ENCODE results near the gene LACTB. TPM values are rescaled to one million over a fixed set of nuclear protein-coding genes. Genes with fewer than 3 reads are reported as not detected.
A peak's percentile ranks its signal among the peaks of the same experiment; 100 is the strongest.

Gene LACTB
- total and polyA plus RNA-seq, 2 of the 13 experiments (the other 11 are each of a cell fraction or from before 2014, with no cell fraction given): 14.8 to 23.0 TPM

DNA sequence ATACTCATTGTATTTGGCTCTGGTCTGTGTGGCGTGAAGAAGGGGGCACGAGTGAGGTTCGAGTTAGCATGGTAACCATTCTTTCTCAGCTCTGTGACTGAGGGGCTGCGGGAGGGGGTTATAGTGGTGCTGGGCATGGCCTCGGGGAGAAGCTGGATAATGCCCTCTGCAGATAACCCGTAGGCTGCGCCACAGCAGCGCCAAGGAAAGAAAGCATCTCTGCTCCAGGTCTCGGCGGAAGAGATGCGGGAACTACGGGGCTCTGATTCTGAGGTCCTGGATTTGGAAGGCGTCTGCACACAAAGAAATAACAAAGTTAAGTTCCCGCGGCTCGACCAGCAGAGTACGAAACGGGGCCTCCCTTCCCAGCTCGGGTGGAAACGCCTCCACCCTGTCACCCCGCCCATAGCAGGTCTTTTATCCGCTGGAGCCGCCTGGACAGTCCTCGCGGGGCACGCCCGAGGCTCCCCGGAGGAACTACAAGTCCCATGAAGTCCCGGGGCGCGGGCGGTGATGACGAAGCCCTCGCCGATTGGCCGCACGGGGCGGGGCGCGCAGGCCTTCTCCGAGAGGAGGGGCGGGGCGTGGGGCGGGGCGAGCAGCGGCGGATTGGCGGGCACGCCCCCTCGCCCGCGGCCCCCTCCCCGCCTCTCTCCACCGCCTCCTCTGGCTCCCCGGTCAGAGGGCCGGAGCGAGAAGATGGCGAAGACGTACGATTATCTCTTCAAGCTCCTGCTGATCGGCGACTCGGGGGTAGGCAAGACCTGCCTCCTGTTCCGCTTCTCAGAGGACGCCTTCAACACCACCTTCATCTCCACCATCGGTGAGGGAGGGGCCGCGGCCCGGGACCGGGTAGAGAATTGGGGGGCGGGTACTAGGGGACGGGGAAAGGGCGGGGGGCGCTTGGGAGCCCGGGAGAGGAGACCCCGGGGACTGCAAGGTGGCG, 67.5 kb downstream of the LACTB start, which contains the start of gene RAB8B (continued):
- TF ChIP-seq, protein P1, sequence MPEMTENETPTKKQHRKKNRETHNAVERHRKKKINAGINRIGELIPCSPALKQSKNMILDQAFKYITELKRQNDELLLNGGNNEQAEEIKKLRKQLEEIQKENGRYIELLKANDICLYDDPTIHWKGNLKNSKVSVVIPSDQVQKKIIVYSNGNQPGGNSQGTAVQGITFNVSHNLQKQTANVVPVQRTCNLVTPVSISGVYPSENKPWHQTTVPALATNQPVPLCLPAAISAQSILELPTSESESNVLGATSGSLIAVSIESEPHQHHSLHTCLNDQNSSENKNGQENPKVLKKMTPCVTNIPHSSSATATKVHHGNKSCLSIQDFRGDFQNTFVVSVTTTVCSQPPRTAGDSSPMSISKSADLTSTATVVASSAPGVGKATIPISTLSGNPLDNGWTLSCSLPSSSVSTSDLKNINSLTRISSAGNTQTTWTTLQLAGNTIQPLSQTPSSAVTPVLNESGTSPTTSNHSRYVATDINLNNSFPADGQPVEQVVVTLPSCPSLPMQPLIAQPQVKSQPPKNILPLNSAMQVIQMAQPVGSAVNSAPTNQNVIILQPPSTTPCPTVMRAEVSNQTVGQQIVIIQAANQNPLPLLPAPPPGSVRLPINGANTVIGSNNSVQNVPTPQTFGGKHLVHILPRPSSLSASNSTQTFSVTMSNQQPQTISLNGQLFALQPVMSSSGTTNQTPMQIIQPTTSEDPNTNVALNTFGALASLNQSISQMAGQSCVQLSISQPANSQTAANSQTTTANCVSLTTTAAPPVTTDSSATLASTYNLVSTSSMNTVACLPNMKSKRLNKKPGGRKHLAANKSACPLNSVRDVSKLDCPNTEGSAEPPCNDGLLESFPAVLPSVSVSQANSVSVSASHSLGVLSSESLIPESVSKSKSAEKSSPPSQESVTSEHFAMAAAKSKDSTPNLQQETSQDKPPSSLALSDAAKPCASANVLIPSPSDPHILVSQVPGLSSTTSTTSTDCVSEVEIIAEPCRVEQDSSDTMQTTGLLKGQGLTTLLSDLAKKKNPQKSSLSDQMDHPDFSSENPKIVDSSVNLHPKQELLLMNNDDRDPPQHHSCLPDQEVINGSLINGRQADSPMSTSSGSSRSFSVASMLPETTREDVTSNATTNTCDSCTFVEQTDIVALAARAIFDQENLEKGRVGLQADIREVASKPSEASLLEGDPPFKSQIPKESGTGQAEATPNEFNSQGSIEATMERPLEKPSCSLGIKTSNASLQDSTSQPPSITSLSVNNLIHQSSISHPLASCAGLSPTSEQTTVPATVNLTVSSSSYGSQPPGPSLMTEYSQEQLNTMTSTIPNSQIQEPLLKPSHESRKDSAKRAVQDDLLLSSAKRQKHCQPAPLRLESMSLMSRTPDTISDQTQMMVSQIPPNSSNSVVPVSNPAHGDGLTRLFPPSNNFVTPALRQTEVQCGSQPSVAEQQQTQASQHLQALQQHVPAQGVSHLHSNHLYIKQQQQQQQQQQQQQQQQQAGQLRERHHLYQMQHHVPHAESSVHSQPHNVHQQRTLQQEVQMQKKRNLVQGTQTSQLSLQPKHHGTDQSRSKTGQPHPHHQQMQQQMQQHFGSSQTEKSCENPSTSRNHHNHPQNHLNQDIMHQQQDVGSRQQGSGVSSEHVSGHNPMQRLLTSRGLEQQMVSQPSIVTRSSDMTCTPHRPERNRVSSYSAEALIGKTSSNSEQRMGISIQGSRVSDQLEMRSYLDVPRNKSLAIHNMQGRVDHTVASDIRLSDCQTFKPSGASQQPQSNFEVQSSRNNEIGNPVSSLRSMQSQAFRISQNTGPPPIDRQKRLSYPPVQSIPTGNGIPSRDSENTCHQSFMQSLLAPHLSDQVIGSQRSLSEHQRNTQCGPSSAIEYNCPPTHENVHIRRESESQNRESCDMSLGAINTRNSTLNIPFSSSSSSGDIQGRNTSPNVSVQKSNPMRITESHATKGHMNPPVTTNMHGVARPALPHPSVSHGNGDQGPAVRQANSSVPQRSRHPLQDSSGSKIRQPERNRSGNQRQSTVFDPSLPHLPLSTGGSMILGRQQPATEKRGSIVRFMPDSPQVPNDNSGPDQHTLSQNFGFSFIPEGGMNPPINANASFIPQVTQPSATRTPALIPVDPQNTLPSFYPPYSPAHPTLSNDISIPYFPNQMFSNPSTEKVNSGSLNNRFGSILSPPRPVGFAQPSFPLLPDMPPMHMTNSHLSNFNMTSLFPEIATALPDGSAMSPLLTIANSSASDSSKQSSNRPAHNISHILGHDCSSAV (CRISPR knock-in tag; IDR thresholded peaks at IDR 0.05; ENCODE audit: borderline replicate concordance): no peak
- TF ChIP-seq, protein P2, sequence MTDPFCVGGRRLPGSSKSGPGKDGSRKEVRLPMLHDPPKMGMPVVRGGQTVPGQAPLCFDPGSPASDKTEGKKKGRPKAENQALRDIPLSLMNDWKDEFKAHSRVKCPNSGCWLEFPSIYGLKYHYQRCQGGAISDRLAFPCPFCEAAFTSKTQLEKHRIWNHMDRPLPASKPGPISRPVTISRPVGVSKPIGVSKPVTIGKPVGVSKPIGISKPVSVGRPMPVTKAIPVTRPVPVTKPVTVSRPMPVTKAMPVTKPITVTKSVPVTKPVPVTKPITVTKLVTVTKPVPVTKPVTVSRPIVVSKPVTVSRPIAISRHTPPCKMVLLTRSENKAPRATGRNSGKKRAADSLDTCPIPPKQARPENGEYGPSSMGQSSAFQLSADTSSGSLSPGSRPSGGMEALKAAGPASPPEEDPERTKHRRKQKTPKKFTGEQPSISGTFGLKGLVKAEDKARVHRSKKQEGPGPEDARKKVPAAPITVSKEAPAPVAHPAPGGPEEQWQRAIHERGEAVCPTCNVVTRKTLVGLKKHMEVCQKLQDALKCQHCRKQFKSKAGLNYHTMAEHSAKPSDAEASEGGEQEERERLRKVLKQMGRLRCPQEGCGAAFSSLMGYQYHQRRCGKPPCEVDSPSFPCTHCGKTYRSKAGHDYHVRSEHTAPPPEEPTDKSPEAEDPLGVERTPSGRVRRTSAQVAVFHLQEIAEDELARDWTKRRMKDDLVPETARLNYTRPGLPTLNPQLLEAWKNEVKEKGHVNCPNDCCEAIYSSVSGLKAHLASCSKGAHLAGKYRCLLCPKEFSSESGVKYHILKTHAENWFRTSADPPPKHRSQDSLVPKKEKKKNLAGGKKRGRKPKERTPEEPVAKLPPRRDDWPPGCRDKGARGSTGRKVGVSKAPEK (CRISPR knock-in tag; IDR thresholded peaks at IDR 0.05; ENCODE audit: borderline replicate concordance): no peak
- TF ChIP-seq, protein P3, sequence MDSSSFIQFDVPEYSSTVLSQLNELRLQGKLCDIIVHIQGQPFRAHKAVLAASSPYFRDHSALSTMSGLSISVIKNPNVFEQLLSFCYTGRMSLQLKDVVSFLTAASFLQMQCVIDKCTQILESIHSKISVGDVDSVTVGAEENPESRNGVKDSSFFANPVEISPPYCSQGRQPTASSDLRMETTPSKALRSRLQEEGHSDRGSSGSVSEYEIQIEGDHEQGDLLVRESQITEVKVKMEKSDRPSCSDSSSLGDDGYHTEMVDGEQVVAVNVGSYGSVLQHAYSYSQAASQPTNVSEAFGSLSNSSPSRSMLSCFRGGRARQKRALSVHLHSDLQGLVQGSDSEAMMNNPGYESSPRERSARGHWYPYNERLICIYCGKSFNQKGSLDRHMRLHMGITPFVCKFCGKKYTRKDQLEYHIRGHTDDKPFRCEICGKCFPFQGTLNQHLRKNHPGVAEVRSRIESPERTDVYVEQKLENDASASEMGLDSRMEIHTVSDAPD (CRISPR knock-in tag; IDR thresholded peaks at IDR 0.05): no peak
- TF ChIP-seq ZSCAN21 (CRISPR knock-in tag; IDR thresholded peaks at IDR 0.05; ENCODE audit: borderline replicate concordance) (no peak), ZNF550 (CRISPR knock-in tag; IDR thresholded peaks at IDR 0.05; ENCODE audit: borderline replicate concordance) (no peak), BORCS8-MEF2B (CRISPR knock-in tag; IDR thresholded peaks at IDR 0.05) (0 out of 2 replicates have a peak, but pooled peaks have one; percentile 3), SMARCC2 (IDR thresholded peaks at IDR 0.05) (no peak), HDAC2 (CRISPR knock-in tag; IDR thresholded peaks at IDR 0.05) (no peak), ZNF772 (CRISPR knock-in tag; IDR thresholded peaks at IDR 0.05) (no peak), ZNF335 (CRISPR knock-in tag; IDR thresholded peaks at IDR 0.05) (no peak)
- TF ChIP-seq, protein P4, sequence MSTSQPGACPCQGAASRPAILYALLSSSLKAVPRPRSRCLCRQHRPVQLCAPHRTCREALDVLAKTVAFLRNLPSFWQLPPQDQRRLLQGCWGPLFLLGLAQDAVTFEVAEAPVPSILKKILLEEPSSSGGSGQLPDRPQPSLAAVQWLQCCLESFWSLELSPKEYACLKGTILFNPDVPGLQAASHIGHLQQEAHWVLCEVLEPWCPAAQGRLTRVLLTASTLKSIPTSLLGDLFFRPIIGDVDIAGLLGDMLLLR (CRISPR knock-in tag; IDR thresholded peaks at IDR 0.05): no peak
- TF ChIP-seq, protein P5, sequence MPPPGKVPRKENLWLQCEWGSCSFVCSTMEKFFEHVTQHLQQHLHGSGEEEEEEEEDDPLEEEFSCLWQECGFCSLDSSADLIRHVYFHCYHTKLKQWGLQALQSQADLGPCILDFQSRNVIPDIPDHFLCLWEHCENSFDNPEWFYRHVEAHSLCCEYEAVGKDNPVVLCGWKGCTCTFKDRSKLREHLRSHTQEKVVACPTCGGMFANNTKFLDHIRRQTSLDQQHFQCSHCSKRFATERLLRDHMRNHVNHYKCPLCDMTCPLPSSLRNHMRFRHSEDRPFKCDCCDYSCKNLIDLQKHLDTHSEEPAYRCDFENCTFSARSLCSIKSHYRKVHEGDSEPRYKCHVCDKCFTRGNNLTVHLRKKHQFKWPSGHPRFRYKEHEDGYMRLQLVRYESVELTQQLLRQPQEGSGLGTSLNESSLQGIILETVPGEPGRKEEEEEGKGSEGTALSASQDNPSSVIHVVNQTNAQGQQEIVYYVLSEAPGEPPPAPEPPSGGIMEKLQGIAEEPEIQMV (CRISPR knock-in tag; IDR thresholded peaks at IDR 0.05; ENCODE audit: low read depth): 0 out of 2 replicates have a peak, but pooled peaks have one; percentile 19

Measured in HepG2 (cell line).